Subcutaneous adipose tissue (tissue), 4 donors: Measurements from ENCODE around the gene GPAM. TPM values are rescaled to one million over a fixed set of nuclear protein-coding genes. Genes with fewer than 3 reads are reported as not detected.

Experiments
- total RNA-seq, 4 donors: library from RNA; depleted of rRNA; stranded (reverse); fragments of >200 nt; gene quantifications; one replicate each; pipeline ENCODE4 v1.1.0, GENCODE V29; 2016
- TF ChIP-seq, protein P1 (sequence below): fragments of 450-650 bp; IDR thresholded peaks from one replicate; pipeline ENCODE4 v1.5.1; 2016; ENCODE audit warnings: low read depth, mild to moderate bottlenecking, control low read depth, antibody characterized with exemption, moderate library complexity

Gene GPAM
- total RNA-seq, 4 donors from 2014 or later = 80.7 to 1,237 (median 198) TPM

DNA sequence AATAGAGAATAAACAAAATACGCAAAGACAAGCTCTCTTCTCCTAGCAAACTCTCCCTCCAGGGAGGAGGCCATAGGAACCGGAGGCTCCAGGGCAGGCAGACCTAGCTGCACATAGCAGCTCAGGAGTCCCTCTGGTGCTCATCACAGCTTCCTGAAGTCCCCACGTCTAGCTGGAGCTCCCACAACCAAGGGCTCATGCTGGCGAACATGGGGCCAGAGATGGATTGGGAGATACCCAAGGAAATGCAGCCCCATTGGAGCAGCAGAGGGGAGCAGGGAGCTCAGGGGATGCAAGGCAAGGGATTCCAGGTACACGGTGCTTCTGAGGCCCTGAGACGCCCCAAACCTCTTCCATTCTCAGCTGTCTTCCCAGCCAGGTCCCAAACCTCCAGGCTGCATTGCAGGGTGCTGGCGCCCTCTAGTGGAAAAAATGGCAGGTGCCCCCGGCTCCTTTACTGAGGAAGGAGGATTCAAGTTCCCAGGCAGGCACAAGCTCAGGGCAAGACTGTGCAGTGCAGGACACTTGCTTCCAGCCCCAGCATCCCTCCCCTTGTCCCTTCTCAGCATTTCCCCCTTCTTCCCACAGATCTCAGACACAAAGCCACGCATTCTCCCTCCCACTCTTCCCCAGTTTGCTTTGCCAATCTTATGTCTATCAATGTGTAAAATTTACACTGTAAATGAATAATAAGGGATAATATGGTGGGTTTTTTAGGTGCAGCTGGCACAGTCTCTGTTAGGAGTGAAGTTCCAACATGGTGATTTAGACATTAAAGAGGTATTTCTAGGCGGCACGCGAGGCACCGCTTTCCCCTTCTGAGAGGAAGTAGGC, 46.2 kb downstream of the GPAM start:
- TF ChIP-seq, protein P1, sequence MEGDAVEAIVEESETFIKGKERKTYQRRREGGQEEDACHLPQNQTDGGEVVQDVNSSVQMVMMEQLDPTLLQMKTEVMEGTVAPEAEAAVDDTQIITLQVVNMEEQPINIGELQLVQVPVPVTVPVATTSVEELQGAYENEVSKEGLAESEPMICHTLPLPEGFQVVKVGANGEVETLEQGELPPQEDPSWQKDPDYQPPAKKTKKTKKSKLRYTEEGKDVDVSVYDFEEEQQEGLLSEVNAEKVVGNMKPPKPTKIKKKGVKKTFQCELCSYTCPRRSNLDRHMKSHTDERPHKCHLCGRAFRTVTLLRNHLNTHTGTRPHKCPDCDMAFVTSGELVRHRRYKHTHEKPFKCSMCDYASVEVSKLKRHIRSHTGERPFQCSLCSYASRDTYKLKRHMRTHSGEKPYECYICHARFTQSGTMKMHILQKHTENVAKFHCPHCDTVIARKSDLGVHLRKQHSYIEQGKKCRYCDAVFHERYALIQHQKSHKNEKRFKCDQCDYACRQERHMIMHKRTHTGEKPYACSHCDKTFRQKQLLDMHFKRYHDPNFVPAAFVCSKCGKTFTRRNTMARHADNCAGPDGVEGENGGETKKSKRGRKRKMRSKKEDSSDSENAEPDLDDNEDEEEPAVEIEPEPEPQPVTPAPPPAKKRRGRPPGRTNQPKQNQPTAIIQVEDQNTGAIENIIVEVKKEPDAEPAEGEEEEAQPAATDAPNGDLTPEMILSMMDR = no peak

DNA sequence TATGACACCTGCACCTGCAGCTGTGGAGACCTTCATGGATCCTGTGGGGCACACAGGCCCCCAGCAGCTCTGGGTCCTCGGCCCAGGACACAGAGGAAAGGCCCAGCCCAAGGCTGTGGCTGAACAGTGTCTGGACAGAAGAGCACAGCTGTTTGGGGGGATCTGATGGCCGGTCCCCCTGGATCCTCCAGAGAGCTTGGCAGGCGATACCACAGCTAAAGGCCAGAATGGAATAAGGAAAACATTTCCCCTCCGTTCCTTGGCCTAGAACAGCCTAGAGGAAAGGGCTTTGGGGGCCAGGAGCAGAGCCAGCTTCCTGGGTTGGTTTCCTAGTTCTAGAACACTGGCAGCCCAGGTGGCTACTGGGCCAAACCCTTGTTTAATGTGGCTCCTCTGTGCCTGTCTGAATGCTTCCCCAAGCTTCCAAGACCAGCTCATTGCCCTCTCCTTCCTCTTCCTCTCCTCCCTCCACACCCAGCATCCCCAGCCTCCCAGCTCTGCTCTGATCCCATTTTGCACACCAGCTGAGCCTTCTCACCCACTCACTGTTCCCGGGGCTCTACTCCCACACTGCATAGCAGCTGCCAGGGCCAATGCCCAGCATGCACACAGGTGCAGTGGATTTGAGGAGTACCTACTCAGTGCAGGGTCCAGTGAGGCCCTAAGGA, 46.9 kb downstream of the GPAM start:
- TF ChIP-seq, protein P1 = no peak

DNA sequence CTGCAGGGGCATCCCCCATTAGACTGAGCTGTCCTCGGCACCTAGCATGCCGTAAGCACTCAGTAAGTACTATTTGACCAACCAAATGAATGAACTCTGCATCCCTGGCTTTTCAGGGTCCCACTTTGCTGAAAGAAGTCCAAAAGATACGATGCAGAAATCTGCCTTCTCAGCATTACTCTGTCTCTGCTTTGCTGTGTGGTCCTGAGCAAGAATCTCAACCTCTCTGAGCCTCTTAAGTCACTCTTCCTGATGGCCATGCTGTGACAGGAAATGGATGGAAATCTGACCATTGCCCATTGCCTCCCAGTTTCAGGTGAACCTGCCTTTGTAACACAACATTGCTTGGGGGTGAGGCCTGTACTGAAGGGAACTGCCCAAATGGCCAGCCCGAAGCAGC, 48.0 kb downstream of the GPAM start:
- TF ChIP-seq, protein P1 = no peak

DNA sequence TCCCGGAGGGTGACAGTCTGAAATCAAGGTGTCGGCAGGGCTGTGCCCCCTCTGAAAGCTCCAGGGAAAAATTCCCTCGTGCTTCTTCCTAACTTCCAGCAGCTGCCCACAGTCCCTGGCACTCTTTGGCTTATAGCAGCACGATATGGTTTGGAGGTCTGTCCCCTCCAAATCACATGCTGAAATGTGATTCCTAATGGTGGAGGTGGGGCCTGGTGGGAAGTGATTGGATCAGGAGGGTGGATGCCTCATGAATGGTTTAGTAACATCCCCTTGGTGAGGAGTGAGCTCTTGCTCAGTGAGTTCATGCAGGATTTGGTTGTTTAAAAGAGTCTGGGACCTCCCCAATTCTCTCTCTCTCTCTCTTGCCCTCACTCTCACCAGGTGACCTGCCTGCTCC, 51.1 kb downstream of the GPAM start:
- TF ChIP-seq, protein P1 = no peak

DNA sequence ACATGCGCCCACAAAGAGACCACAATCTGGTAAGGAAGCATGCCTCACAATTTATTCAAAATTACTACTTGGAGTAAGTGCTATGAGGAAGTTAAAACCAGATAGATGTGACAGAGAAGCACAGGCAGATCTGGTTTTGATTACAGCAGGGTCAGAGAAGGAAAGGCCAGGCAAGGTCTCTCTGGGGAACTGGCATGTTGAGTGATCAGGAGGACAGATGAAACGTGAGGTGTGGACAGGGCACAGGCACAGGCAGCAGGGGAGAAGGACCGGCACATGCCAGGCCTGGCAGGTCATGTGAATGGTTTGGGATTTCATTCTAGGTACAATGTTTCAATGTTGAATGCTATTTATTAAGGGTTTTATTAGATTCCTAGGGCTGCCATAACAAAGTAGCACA, 51.6 kb downstream of the GPAM start:
- TF ChIP-seq, protein P1 = no peak

DNA sequence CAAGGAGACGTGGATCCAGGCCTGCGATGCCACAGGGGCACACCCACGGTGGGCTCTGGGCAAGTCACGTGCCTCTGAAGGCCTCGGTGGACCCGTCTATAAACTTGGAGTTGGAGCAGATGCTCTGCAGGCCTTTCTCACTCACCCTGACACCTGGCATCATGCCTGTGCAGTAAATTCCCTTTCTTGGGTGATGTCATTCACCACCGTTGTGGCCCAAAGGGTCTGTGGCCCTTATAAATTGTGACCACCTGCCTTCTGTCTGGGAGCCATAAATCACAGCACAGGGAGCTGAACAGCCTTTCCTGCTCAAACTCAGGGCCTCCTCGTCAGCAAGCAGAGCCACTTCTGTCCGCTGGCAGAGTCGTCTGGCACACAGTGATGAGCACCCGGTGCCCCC, 52.2 kb downstream of the GPAM start:
- TF ChIP-seq, protein P1 = no peak

DNA sequence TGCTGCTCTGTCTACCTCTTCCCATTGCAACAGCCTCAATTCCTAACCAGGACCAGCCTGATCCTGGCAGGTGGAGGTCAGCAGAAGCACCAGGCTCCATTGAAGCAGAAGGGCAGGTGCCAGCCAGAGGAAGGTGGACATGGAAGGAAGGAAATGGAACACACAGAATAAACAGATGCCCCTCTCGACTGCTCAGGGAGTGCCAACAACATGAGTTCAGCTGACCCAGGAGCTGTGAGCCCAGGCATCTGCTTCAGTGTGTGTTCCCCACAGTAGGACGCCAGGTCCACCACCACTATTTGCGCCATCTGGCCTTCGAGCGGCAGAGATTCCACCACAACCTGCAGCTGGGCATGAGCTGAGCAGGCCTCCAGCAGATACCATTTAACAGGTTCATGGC, 56.7 kb downstream of the GPAM start:
- TF ChIP-seq, protein P1 = no peak
